HG02623 (cell line): ENCODE data around the gene WNT11.

ENCODE experiments used
- ATAC-seq: cut with Tn5 transposase; IDR thresholded peaks from one replicate; pipeline ENCODE4 v1.9.1; 2021; ENCODE audit warnings: moderate library complexity; ENCODE audit not compliant: unreplicated experiment

The WNT11 gene

DNA sequence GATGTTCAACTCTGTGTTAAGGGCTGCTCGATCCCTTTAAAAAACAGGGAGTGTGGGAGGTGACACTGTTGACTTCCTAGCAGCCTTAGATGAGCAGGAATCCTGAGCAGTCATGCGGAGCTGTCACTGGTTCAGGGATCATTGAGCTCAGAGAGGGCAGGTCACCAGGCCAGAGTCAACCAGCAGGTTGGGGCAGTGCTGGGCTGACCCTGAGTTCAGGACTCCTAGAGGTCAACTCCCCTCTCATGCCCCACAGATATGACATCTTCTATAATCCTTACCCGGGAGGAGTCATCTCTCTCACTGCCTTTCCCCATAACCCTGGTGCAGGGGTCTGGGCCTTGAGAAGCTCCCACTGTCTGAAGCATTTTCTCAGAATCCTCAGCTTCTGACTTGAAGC lies 12.9 kb upstream of the WNT11 start:
- ATAC-seq: no peak

DNA sequence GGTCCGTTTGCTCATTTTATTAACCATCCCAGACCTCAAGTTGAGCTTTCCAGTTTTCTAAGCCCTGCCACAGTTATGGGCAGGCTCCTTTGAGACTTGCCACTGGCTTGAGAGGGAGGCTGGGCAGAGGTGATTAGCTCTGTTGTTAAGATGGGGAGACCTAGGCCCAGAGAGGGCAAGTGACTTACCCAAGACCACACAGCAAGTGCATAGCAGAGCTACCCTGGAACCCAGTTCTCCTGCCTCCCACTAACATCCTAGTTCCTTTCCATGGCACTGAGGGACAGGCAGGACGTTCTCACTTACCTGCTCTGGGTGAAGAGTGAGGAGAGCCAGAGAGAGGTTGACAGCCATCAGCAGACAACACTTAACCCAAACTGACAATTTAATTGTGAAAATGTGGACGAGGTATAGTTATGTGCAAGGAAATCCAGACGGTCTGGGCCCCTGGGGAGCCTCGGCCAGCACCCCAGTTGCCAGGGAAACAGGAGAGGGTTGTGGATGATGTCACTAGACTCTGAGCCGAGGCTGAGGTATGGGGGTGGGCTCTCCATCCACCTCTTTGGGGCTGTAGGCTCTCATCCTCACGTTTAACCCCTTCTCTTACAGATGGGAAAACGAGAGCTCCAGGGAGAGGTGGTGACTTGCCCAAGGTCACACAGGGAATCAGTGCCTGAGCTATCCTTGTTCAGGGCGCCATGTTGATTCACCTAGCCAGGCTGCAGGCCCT lies 12.3 kb upstream of the WNT11 start:
- no peak for ATAC-seq

DNA sequence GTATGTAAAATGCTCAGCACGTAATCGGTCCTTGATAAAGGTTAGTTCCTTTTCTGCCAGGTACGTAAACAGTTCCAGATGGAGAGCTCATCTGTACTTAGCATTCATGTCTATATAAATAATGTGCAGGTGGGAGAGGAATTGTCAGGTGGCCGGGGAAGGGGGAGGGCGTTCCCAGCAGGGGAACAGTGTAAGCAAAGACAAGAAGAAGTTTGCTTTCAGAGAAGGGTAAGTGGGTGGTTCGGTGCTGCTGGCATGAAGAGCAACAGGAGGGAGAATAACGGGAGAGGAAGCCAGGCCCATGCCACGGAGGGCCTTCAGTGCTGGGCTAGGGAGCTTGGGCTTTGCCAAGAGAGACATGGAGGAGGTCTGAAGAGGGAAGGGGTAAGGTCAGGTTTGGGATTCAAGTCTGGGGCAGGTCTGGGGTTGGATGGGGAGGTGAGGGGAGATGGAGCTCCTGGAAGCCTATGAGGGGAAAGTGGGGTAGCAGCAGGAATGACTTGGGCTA lies 11.4 kb upstream of the WNT11 start:
- ATAC-seq: no peak

DNA sequence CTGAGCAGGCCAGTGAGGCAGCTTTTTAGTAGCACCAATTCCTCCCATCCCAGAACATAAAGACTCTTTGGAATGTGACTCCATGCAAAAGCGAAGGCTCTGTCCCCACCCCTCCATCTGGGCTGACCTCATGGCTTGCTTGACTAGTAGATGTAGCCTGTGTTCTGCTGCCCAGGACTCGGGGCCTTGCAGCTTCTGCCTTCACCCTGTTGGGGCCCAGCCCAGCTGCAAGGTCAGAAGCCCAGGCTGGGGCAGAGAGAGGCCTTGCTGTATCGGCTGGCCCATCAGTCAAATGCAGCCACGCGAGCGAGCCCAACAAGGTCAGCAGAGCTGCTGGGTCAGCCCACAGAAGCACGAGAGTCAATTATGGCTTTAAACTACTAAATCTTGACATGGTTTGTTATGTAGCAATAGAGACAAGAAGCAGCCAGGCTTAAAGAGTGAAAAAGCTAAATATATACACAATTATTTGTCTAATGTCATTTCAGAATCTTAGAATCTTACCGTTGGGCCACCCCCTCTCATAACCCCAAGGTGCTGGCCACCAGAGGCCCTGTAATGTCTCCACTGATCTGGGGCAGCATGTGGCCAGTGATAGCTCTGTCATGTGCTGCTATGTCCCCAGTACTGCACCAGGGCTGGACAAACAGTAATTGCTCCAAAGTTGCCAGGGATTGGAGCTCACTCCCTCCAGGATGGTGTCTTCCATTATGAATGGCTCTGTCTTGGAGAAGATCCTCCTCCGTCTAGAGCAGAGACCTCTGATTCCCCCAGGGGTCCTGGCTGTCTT lies 10.4 kb upstream of the WNT11 start:
- no peak for ATAC-seq

DNA sequence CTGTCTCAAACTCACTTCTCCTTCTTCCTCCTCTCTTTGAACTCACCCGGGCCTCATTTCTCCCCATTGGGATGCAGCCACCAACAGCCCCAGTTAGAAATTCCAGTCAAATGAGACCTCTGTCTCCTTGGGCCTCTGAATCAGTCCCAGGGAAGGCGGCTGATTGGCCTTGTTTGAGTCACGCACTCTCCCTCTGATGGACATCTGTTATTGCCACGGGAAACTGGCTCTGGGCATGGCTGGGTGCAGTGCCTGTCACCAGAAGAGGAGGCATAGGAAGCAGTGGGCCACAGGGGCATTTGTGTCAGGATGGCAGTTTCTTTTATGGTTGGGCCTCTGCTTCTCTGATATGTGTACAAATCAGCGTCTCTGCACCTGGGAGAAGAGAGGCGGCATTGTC lies 9.6 kb upstream of the WNT11 start:
- no peak for ATAC-seq

DNA sequence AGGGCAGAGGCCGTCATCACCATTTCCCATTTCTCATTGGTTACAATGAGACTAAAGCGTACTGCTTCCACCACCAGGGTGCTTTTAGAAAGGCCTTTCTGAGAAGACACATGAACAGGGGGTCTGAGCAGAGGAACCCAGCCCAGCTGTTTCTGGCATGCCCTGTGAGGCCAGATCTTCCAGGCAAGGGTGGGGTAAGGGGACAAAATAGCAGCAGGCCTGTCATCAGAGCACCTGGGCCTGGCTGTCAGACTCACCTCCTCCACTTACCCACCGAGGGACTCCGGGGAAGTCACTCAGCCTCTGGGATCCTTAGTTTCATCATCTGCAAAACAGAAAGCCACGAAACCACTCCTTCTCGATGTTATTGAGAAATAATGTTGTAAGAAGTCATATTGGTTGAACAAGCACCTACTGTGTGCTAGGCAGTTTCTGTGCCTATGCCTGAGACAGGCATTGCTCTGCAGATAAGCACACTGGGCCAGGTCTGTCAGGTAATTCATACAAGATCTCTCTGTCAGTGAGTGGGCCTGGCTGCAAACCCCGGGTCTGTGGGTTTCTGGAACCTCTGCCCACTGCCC lies 8.8 kb upstream of the WNT11 start:
- no peak for ATAC-seq

DNA sequence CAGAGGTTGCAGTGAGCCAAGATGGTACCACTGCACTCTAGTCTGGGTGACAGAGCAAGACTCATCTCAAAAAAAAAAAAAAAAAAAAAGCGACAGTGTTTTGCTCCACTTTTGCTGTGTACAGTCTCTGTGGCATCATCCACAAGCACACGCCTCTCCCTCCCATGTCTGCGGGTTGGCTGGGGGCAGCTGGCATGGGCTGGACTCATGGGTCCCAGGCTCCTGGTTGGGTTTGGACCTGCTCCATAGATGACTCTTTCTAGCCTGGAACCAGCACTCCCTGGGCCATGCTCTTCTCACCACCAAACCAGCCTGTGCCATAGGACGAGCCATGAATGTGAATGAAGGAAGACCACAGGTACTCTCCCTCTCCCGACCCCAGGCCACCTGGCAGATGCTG lies 7.9 kb upstream of the WNT11 start:
- ATAC-seq: no peak

DNA sequence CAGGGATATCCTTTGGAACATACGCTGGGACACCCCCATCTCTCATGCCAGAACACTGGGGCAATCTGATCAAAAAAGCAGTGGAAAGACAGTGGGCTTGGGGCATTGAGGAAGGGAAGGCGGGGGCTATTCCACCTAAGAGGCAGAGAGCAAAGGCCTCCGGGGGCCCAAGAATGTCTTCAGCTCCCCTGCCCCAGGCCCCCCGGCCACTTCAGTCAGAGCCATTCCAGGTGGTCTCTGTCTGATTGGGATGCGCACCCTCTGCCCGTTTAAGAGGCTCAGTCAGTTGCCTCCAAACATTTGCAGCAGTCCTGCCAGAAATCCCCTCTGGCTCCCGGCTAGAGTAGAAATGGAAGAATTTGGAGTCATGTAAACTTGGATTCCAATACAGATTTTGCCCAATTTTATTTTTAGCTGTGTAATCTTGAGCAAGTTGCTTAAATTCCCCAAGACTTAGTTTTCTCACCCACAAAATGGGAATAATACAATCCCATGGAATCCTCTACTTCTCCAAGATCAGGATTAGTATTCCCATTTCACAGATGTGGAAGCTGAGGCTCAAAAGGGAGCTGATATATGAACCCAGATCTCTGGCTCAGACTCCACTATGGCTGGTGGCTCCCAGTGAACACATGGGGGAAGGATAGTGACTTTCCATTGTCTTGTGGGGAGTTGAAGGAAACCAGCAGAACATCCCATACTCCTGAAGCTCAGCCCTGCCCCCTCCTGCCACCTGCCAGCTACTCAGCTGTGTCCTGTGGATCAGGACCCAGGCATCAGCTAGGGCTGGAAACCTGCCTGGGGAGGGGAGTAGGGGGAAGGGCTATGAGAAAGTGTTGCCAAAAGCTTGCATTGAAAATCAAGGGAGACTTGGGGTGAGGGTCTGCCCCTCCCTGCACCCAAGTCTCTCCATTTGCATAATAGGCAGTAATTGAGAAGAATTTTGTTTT lies 6.1 kb upstream of the WNT11 start:
- no peak for ATAC-seq

DNA sequence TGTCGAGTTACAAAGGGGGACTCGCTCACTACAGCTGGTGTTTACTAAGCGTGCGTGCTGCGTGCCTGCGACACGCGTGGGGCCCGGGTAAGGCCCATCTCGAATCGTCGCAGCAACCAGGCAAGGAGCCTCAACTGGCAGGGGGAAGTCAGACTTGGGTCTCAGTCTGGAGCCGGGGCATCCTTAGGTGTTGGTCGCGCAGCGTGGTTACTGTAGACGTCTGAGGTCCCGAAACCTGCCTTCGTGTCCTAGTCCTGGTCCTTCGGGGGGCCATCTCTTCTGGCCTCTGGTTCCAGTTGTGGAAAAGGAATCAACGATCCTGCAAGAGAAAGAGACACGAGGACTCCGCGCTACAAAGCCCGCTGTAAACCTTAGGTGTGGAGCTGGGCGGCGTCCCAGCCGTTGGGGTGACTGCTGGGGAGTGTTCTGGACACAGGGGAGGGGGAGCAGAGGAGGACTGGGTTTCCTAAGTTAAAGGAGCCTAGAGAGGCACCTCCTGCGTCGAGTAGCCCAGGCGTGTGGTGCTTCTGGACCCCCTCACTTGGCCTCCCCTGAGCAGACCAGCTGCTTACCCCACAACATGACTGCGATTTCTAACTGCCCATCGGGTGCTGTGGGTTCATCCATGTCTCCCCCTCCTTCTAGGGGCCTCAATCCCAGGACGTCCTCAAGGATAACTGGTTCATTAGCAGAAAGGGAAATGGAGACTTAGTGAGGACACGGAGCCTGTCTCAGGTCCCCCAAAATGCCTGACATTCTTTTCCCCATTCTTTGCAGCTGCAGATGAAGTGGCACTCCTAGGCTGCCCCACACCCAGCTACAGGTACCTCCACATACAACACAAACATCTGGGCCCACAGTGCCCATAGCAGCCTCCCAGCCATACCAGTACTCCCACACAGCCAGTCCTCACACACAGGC lies 4.9 kb upstream of the WNT11 start:
- ATAC-seq: no peak

DNA sequence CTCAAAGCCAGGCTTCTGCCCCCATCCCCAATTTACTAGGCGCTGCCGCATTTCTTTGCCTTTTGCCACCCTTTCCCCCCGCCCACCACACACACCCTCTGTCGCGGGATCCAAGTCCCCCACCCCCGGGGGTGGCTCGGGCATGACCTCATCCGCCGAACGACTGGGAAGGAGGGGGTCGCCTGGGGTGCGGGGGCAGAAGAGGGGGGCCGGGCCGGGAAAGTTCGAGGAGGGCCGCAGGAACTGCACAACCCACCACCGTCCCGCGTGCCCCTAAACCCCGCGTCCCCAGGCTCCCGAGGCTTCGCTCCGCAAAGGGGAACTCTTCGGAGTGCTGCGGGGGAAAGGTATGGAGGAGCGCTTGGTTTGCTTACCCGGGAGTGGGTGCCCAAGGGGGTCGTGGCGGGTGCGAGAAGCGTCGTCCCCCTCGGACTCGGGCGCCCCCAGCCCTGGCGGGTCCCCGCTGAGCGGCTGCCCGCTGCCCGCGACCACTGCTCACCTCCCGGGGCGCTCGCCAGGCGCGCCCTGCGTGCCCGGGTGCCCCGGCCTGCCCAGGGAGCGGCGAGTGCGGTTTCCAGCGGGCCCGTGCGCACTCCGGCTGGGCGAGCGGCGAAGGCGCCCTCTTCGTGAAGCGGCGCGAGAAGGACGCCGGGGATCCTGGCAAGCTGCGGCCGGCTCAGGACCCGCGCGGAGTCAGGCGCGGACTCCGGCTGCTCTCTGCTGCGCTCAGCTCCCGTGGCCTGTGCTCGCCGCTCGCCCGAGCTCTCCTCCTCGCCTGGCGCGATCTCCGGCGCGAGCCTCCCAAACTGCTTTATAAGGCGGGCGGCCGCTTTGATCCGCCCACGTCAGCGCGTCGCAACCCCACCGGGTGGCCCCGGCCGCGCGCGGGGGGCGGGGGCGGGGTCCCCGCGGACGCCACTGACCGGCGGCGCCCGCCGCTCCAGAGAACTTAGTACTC lies 4.0 kb upstream of the WNT11 start:
- ATAC-seq: no peak

DNA sequence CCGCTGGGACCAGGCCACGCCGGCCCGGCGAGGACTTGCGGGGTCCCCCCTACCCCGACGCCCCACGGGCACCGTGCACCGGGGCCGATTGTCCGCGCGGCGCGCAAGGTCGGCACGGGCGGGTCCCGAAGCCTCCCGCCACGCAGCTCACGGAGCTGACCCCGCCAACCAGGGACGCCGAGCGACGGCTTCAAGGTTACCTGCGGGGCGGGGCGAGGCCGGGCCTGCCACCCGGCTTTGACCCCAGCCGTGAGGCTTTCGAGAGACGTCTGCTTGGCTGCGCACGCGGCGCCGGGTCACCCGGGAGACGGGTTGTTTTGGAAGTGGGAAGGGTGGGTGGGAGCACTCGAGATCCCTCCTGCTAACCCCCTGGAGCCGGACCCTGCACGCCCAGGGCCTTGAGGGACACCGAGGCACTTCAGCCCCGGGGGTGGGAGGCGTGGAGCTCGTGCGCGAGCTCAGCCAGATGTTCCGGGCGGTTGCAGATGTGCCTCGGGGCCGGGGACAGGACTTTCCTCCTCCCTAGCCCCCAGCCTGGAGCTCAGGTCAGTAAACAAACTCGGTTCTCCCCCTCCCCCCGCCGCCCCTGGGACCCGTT lies 3.2 kb upstream of the WNT11 start:
- ATAC-seq: no peak

DNA sequence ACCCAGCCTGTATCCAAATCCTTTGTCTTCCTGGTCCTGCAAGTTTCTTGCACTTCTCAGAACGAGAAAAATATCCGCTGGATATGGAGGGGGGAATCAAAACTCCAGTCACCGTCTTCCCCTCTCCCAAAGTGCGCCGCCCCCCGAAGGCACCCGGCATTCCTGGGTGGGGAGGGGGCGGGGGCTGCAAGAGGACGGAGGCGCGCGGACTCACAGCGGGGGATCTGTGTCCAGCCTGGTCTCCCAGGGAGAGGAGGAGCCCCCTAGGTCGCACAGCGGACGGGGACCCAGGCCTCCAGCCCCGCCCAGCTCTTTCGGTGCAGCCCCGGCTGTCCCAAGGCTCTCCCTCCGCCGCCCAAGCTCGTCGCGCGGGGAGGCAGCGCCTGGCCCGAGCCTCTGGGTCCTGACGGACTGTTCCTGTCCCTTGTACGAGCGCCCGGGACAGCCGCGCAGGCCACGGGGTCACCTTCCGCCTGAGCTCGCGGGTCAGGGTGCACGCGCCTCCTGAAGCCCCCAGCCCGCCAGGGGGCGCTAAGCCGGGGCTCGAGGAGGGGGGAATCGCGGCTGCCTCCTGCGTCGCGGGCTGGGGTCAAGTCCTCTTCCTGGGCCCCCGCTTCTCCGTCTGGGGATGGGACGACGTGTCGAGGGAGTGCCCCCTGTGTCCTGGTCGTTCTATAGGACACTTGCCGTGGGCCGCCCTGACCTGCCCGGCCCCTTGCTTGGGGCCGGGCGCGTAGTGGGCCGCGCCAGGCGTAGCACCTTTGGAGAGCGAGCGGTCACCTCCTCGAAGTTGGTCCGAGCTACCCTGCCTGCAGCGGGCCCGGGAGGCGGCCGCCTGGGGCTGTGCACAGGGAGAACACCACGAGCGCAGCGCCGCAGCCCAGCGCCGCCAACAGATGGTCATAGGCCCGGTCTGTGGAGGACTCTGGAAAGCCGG lies 2.4 kb upstream of the WNT11 start:
- ATAC-seq: no peak

DNA sequence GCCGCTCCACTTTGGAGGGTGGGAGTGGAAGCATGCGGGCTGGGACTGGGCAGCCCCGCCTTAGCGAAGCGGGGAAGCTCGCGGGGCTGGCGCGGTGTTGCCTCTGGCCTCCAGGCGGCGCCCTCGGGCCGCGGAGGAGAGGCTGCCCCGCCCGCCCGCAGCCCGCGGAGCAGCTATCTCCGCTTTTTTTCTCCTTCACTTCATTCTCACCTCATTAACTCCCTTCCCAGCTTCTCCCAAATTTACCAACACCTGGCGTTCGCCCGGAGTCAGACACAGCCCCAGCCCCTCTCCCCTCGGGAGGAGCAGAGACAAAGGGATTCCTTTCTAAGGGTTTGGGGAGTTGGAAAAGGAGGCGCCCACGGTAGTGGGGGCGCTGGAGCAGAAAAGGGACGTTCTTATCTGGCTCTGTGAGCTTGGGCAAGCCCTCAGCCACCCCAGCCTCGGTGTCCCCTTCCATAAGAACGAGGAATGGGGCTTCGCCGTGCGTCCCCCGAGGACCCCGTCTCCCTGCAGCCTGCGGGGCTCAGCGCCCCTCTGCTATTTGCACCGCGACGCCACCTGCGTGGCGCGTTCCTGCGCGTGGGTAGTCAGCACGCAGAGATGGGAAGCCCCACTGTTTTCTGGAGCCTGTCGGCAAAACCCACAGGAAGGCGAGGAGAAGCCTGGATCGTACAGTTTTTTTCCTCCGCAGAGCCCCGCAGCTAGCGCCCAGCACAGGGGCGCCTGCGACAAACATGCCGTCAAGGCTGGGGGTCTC lies 1.5 kb upstream of the WNT11 start:
- no peak for ATAC-seq

DNA sequence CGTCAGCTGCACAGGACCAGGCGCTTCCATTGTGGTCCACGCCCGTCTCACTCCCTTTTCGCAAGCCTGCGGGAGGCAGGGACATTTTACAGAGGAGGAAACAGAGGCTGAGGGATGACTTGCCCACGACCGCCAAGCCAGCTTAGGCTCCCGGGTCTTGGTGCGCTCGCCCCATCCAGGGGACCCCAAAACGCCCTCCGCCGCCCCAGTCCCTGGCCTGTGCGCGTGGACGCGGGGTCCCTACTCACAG lies 300 bp downstream of the WNT11 start:
- no peak for ATAC-seq

DNA sequence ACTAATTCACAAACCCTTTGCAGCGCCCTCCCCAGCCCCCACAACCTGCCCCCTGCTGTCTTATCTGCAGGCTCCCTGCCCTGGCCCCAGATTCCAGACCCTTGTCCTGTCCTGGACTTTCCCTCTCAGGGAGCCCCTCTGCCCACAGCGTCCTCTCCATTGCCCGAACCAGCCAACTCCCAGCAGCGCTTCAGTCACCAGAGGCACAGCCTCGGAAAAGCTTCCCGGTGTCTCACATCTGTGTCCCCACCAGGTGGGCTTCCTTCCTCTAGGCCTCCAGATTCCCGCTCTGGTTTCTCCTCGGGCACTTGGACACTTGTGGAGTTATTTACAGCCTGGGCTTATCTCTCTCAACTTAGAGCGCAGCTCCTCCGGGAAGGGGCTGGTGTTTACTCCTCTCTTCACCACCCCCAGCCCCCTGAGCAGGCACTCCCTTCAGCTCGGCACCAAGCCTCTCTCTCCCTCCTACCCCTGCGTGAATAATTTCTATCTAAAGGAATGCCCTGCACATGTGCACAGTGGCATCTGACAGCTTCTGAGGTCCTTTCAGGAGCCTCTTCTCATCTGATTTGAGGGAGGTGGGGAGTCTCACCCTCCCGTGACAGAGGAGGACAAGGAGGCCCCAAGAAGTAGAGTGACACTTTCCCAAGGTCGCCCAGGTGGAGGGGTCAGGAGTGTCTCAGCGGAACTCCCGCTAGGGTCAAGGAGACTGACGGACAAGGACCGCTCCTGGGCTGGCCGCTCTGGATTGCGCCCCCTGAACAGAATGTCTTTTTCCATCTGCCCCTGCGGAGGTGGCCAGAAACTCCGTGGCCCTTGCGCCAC lies 838 bp downstream of the WNT11 start:
- ATAC-seq: no peak

DNA sequence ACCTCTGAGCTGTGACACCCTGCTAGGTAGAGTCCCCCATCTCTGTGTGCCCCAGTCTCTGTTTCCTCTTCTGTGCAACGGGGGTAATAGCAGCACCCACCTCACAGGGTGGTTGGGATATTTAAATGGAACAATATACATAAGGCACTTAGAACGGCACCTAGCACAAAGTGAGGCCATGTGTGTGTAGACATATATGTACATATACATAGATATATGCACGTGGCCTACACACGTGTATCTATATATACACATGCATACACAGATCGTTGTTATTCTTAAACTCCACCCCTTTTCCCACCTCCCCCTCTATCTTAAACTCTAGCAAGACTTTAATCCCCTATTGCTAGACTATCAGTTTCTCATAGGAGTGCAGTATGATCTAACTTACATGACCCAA lies 2.4 kb downstream of the WNT11 start:
- ATAC-seq: no peak
